G401.6 (cell line): ENCODE data around the gene INTS11.

Source experiments
- FAIRE-seq: peaks from 2 replicates; lab custom pipeline; 2012; peaks lifted over from hg19 to GRCh38; lab: Jason Lieb, UNC

Gene INTS11

GRCh38 chr1:1357871-1358432 is 33.5 kb upstream of the INTS11 start:
- no peak for FAIRE-seq

GRCh38 chr1:1356796-1357401 is 32.4 kb upstream of the INTS11 start:
- no peak for FAIRE-seq

GRCh38 chr1:1356166-1356795 is 31.8 kb upstream of the INTS11 start:
- no peak for FAIRE-seq

- FAIRE-seq, result no peak
Observed at GRCh38 chr1:1355416-1355815, 31.0 kb upstream of the INTS11 start.

GRCh38 chr1:1354271-1355247 is 30.1 kb upstream of the INTS11 start:
- FAIRE-seq, result no peak

GRCh38 chr1:1353389-1354151 is 29.1 kb upstream of the INTS11 start:
- no peak for FAIRE-seq

GRCh38 chr1:1352786-1353388 is 28.4 kb upstream of the INTS11 start:
- no peak for FAIRE-seq

GRCh38 chr1:1351511-1352427 is 27.3 kb upstream of the INTS11 start:
- no peak for FAIRE-seq

GRCh38 chr1:1349256-1350012 is 25.0 kb upstream of the INTS11 start, which contains the start of gene DVL1:
Gene DVL1 (minus strand): TSS chr1:1349418. CDS start chr1:1349065, 353 bp downstream.
- no peak for FAIRE-seq

- no peak for FAIRE-seq
Observed at GRCh38 chr1:1348420-1349255, 24.2 kb upstream of the INTS11 start.

- no peak for FAIRE-seq
Observed at GRCh38 chr1:1347663-1348419, 23.4 kb upstream of the INTS11 start.

GRCh38 chr1:1347026-1347595 is 22.7 kb upstream of the INTS11 start:
- FAIRE-seq, result no peak

GRCh38 chr1:1346501-1346890 is 22.0 kb upstream of the INTS11 start:
- no peak for FAIRE-seq

- FAIRE-seq, result no peak
Observed at GRCh38 chr1:1345860-1346500, 21.5 kb upstream of the INTS11 start.

GRCh38 chr1:1345384-1345783 is 20.9 kb upstream of the INTS11 start:
- no peak for FAIRE-seq

GRCh38 chr1:1344655-1345361 is 20.3 kb upstream of the INTS11 start:
- FAIRE-seq, result no peak
